GM19240 (cell line): ENCODE results near the gene ADAMTSL1.

Experiments
- DNase-seq: peaks from one replicate; pipeline ENCODE4 v3.0.0; 2011; ENCODE audit warnings: low spot score; ENCODE audit not compliant: insufficient read length

The ADAMTSL1 gene

GRCh38 chr9:18499062-18499461 is 25.1 kb downstream of the ADAMTSL1 start:
- DNase-seq: no peak

- no peak for DNase-seq
Measured at GRCh38 chr9:18499980-18500379, 26.0 kb downstream of the ADAMTSL1 start.

- no peak for DNase-seq
Measured at GRCh38 chr9:18500451-18500850, 26.5 kb downstream of the ADAMTSL1 start.

- no peak for DNase-seq
Measured at GRCh38 chr9:18501949-18502348, 28.0 kb downstream of the ADAMTSL1 start.

GRCh38 chr9:18502546-18502945 is 28.6 kb downstream of the ADAMTSL1 start:
- no peak for DNase-seq

GRCh38 chr9:18504707-18505106 is 30.8 kb downstream of the ADAMTSL1 start:
- no peak for DNase-seq

- DNase-seq: no peak
Measured at GRCh38 chr9:18507151-18507550, 33.2 kb downstream of the ADAMTSL1 start.

- no peak for DNase-seq
Measured at GRCh38 chr9:18516514-18516913, 42.6 kb downstream of the ADAMTSL1 start.

- no peak for DNase-seq
Measured at GRCh38 chr9:18516965-18517364, 43.0 kb downstream of the ADAMTSL1 start.

GRCh38 chr9:18520416-18521047 is 46.6 kb downstream of the ADAMTSL1 start:
- no peak for DNase-seq

GRCh38 chr9:18526685-18527084 is 52.7 kb downstream of the ADAMTSL1 start:
- no peak for DNase-seq

- DNase-seq: no peak
Measured at GRCh38 chr9:18531136-18532065, 57.4 kb downstream of the ADAMTSL1 start.

GRCh38 chr9:18534611-18535010 is 60.7 kb downstream of the ADAMTSL1 start:
- no peak for DNase-seq

GRCh38 chr9:18536554-18536953 is 62.6 kb downstream of the ADAMTSL1 start:
- no peak for DNase-seq

GRCh38 chr9:18539203-18539693 is 65.3 kb downstream of the ADAMTSL1 start:
- no peak for DNase-seq

GRCh38 chr9:18542837-18543405 is 69.0 kb downstream of the ADAMTSL1 start:
- DNase-seq: no peak

GRCh38 chr9:18543406-18544192 is 69.6 kb downstream of the ADAMTSL1 start:
- DNase-seq: no peak

GRCh38 chr9:18544456-18544855 is 70.5 kb downstream of the ADAMTSL1 start:
- no peak for DNase-seq

GRCh38 chr9:18545636-18546360 is 71.8 kb downstream of the ADAMTSL1 start:
- no peak for DNase-seq

GRCh38 chr9:18548456-18548855 is 74.5 kb downstream of the ADAMTSL1 start:
- DNase-seq: no peak

GRCh38 chr9:18549772-18550171 is 75.8 kb downstream of the ADAMTSL1 start:
- no peak for DNase-seq
